Uterus (tissue), 4 donors: ENCODE results near the gene KLHL7. TPM values are rescaled to one million over a fixed set of nuclear protein-coding genes. Genes with fewer than 3 reads are reported as not detected.
"Not testable (repeated sequence)": the region's sequence is repeated elsewhere in the genome, so short reads cannot be mapped to it uniquely, and the experiment has no call there.

Source experiments
- DNase-seq, 2 donors: peaks; one replicate each; pipeline ENCODE4 v3.0.0-alpha.2; 2019 to 2020
- H3K27ac ChIP-seq, 2 donors: fragments of 200-600 bp; sonication (generic); 1 replicate in 1 of 2; 2 replicates in 1 of 2; pipeline ENCODE4 v1.5.1; 2016 to 2018
- H3K27me3 ChIP-seq, 2 donors: fragments of 200-600 bp; sonication (generic); one replicate each; pipeline ENCODE4 v1.5.1; 2018 to 2019; ENCODE audit warnings: control low read depth in 1 of 2
- H3K36me3 ChIP-seq, 2 donors: fragments of 200-600 bp; sonication (generic); one replicate each; pipeline ENCODE4 v1.5.1; 2019; ENCODE audit warnings: control low read depth in 1 of 2
- H3K4me1 ChIP-seq, 2 donors: fragments of 200-600 bp; sonication (generic); one replicate each; pipeline ENCODE4 v1.5.1; 2018 to 2019; ENCODE audit warnings: control low read depth in 1 of 2
- H3K4me3 ChIP-seq, 2 donors: fragments of 200-600 bp; sonication (generic); 1 replicate in 1 of 2; 2 replicates in 1 of 2; pipeline ENCODE4 v1.5.1; 2018 to 2019; ENCODE audit warnings: mild to moderate bottlenecking in 1 of 2
- H3K9me3 ChIP-seq, 2 donors: fragments of 200-600 bp; sonication (generic); one replicate each; pipeline ENCODE4 v1.5.1; 2019; ENCODE audit warnings: control low read depth in 1 of 2
- CTCF ChIP-seq, 4 experiments: fragments of 200-600 bp in 2 of 4; fragments of 450-650 bp in 2 of 4; sonication (generic) in 2 of 4; IDR thresholded peaks; one replicate each; pipeline ENCODE4 v1.5.1; 2016 to 2019; ENCODE audit warnings: antibody characterized with exemption in 4 of 4, mild to moderate bottlenecking in 2 of 4, moderate library complexity in 1 of 4
- POLR2A ChIP-seq, 2 donors: fragments of 450-650 bp; IDR thresholded peaks; one replicate each; pipeline ENCODE4 v1.6.1; 2016; ENCODE audit warnings: antibody characterized with exemption in 2 of 2, mild to moderate bottlenecking in 1 of 2, moderate library complexity in 1 of 2
- intact Hi-C: fragments of 100-400 bp; cut with DNase I; formaldehyde crosslinking; loops from one replicate; pipeline ENCODE4 v1.15.1; 2023; ENCODE audit warnings: low total_unique reads
- total RNA-seq, 4 donors: library from RNA; depleted of rRNA in 3 of 4; stranded (reverse); fragments of >200 nt in 3 of 4; gene quantifications; one replicate each; pipeline versions ENCODE4 v1.1.0 to v1.2.4, GENCODE V29; 2014 to 2023
- donor health status: DM: yes; HTN: yes; CAD: no.

The KLHL7 gene
- total RNA-seq, 4 donors from 2014 or later, result 12.0 to 136 (median 45.1) TPM

DNA sequence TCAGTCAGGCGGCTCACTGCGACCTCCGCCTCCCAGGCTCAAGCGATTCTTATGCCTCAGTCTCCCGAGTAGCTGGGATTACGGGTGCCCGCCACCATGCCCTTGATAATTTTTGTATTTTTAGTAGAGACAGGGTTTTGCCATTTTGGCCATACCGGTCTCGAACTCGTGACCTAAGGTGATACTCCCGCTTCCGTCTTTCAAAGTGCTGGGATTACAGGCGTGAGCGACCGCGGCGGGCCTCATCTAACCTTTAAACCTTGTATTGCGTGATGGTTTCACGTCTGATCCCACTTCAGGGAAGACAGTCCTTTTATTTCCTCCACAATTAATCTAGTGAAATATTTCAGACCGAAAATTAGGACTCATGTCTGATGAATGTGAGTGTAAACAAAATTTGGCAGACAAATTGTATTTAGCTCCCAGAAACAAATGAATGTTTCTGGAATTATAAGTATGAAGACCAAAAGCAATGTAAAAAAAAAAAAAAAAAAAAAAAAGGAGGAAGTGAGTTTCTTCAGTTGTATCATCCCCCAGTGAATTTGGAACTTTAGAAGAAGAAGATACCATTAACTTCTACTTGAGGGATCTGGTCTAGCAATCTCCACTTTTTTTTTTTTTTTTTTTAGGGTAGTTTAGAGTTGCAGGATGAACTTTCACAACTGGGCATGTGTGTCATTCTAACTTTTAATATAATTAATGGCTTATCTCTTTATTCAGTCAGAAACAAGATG lies 77.9 kb downstream of the KLHL7 start:
- no peak for DNase-seq
- Histone ChIP-seq H3K27me3 (no peaks in the 10 kb centered on the region), H3K9me3 (no peaks in the 10 kb centered on the region), H3K36me3 (no peaks in the 10 kb centered on the region), H3K4me3 (no peak overlapping the region), H3K4me1 (no peaks in the 10 kb centered on the region), H3K27ac (no peak overlapping the region)
- TF ChIP-seq CTCF (IDR thresholded peaks at IDR 0.05) (no peak), POLR2A (IDR thresholded peaks at IDR 0.05) (no peak)
- intact Hi-C loops, result no loop called here

DNA sequence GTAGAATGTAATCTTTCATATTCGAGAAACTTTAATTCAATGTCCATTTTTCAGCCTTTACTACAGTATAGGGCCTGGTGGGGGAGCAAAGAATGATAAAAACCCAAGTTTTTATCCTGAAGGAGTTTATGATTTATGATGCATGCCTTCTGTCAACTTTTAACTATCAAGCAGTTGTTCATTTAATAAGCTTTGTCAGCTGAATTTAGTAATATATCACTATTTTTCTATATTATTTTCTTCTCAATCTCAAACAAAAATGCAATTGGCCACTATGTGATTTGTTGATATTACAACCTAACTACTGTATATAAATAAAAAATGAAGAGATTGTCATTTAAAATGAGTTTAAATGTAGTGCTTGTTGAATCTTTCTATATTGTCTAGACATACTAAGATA lies 78.7 kb downstream of the KLHL7 start:
- no peak for DNase-seq
- H3K9me3 ChIP-seq, result no peaks in the 10 kb centered on the region
- no peaks in the 10 kb centered on the region for H3K27me3 ChIP-seq
- H3K27ac ChIP-seq, result no peak overlapping the region
- H3K4me1 ChIP-seq, result no peaks in the 10 kb centered on the region
- intact Hi-C loops, result no loop called here
- no peak for TF ChIP-seq POLR2A (IDR thresholded peaks at IDR 0.05)
- TF ChIP-seq CTCF (IDR thresholded peaks at IDR 0.05), result no peak
- no peak overlapping the region for H3K4me3 ChIP-seq
- no peaks in the 10 kb centered on the region for H3K36me3 ChIP-seq

DNA sequence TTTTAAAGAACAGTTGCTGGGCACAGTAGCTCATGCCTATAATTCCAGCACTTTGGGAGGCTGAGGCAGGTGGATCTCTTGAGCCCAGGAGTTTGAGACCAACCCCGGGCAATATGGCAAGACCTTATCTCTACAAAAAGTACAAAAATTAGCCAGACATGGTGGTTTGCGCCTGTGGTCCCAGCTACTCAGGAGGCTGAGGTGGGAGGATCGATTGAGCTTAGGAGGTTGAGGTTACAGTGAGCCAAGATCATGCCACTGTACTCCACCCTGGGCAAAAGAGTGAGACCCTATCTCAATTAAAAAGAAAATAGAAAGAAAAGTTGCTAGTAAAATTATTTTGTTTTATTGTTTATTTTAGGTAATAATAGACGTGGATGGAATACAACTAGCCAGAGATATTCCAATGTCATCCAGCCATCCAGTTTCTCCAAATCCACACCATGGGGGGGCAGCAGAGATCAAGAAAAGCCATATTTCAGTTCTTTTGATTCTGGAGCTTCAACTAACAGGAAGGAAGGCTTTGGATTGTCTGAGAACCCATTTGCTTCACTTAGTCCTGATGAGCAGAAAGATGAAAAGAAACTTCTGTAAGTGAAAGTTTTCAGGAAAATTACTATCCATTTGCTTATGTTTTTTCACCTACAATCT lies 79.2 kb downstream of the KLHL7 start:
- Histone ChIP-seq H3K4me3 (no peak overlapping the region), H3K4me1 (no peaks in the 10 kb centered on the region), H3K27ac (no peak overlapping the region), H3K27me3 (no peaks in the 10 kb centered on the region), H3K36me3 (no peaks in the 10 kb centered on the region), H3K9me3 (no peaks in the 10 kb centered on the region)
- TF ChIP-seq CTCF (IDR thresholded peaks at IDR 0.05) (peak; percentile 38 to 43 (median 40)), POLR2A (IDR thresholded peaks at IDR 0.05) (no peak)
- intact Hi-C loops, result no loop called here
- DNase-seq, result peak; percentile 50 to 53

- H3K27ac ChIP-seq, result no peak overlapping the region
- H3K36me3 ChIP-seq, result no peaks in the 10 kb centered on the region
- H3K27me3 ChIP-seq, result no peaks in the 10 kb centered on the region
- DNase-seq, result no peak
- no peaks in the 10 kb centered on the region for H3K4me1 ChIP-seq
- no peak for TF ChIP-seq POLR2A (IDR thresholded peaks at IDR 0.05)
- TF ChIP-seq CTCF (IDR thresholded peaks at IDR 0.05), result no peak
- intact Hi-C loops, result no loop called here
- H3K4me3 ChIP-seq, result no peak overlapping the region
- no peaks in the 10 kb centered on the region for H3K9me3 ChIP-seq
Measured at GRCh38 chr7:23185980-23186379, 80.4 kb downstream of the KLHL7 start.

DNA sequence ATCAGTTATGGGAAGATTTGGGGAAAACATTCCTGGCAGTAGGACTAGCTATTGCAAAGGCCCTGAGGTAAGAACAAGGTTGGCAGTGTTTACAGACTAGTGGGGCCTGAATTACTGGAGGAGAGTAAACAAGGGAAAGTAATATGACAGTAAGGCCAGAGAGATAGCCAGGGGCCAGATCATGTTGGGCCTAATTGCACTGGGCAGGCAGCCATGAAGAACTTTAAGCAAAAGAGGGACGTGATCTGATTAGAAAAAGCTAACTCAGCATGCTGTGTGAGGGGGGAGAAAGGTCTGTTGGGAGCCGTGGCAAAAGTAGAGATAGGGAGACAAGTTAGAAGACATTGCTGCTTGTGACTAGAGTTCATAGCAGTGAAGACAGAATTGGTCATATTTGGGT lies 85.4 kb downstream of the KLHL7 start:
- no peak for TF ChIP-seq POLR2A (IDR thresholded peaks at IDR 0.05)
- no peak for TF ChIP-seq CTCF (IDR thresholded peaks at IDR 0.05)
- H3K27me3 ChIP-seq, result no peaks in the 10 kb centered on the region
- no peak overlapping the region for H3K4me3 ChIP-seq
- no peak for DNase-seq
- no peaks in the 10 kb centered on the region for H3K9me3 ChIP-seq
- no peaks in the 10 kb centered on the region for H3K36me3 ChIP-seq
- intact Hi-C loops, result no loop called here
- H3K4me1 ChIP-seq, result no peaks in the 10 kb centered on the region
- no peak overlapping the region for H3K27ac ChIP-seq

DNA sequence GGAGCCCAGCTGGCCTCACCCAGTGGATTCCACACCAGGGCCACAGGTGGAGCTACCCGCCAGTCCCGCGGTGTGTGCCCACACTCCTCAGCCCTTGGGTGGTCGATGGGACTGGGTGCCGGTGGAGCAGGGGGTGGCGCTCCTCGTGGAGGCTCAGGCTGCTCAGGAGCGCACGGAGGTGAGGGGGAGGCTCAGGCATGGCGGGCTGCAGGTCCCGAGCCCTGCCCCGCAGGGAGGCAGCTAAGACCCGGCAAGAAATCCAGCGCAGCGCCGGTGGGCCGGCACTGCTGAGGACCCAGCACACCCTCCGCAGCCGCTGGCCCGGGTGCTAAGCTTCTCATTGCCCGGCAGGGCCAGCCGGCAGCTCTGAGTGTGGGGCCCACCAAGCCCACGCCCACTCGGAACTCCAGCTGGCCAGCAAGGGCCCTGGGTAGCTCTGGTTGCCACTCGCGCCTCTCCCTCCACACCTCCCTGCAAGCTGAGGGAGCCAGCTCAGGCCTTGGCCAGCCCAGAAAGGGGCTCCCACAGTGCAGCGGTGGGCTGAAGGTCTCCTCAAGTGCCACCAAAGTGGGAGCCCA lies 88.2 kb downstream of the KLHL7 start:
- H3K9me3 ChIP-seq, intact Hi-C loops, H3K4me1 ChIP-seq, H3K27me3 ChIP-seq, H3K36me3 ChIP-seq, H3K27ac ChIP-seq, H3K4me3 ChIP-seq, DNase-seq: not testable (repeated sequence)
